ENCODE measurements around the gene WDPCP. TPM values are rescaled to one million over a fixed set of nuclear protein-coding genes. Genes with fewer than 3 reads are reported as not detected.
"Not testable (repeated sequence)": the region's sequence is repeated elsewhere in the genome, so short reads cannot be mapped to it uniquely, and the experiment has no call there.

Gene WDPCP
- total and polyA plus RNA-seq, 2 of the 8 experiments (the other 6 are each of a cell fraction or from before 2014, with no cell fraction given) = 9.3 to 25.8 TPM

- not testable (repeated sequence) for H3K27me3 ChIP-seq (replicated peaks in 1 of 4; ENCODE audit: control insufficient read depth in 3 of 4, extremely low read depth in 1 of 4, insufficient read depth in 3 of 4, low read length in 3 of 4); H3K23me2 ChIP-seq (ENCODE audit: low read depth, low read length); H2AK5ac ChIP-seq (ENCODE audit: low read depth, low read length); H4K20me1 ChIP-seq (replicated peaks in 1 of 2; ENCODE audit: control insufficient read depth in 1 of 2, insufficient read depth in 2 of 2, low read length in 2 of 2); H4K5ac ChIP-seq (ENCODE audit: insufficient read length, low read depth, low read length); DNase-seq (ENCODE audit: low read depth in 1 of 2, low spot score in 2 of 2); H3K36me3 ChIP-seq (ENCODE audit: control insufficient read depth in 2 of 4, insufficient read depth in 4 of 4, low read length in 3 of 4); H3K23ac ChIP-seq (ENCODE audit: insufficient read length); H3K4me3 ChIP-seq (ENCODE audit: extremely low read depth in 1 of 4, insufficient read depth in 2 of 4, low read depth in 3 of 4, low read length in 4 of 4); H4K91ac ChIP-seq (replicated peaks; ENCODE audit: insufficient read length, low read length); H2BK20ac ChIP-seq (ENCODE audit: low read length); H3K4ac ChIP-seq (replicated peaks; ENCODE audit: insufficient read length, low read depth, low read length); H3K14ac ChIP-seq (ENCODE audit: insufficient read length); H3K9ac ChIP-seq (replicated peaks in 1 of 4; ENCODE audit: extremely low read depth in 1 of 4, low read depth in 3 of 4, low read length in 3 of 4); H3K79me2 ChIP-seq (ENCODE audit: control insufficient read depth in 1 of 2, insufficient read depth in 2 of 2, low read length in 2 of 2); H2AFZ ChIP-seq (ENCODE audit: low read length); H2BK15ac ChIP-seq (ENCODE audit: low read length); H2BK12ac ChIP-seq (ENCODE audit: low read depth, low read length); H3K27ac ChIP-seq (ENCODE audit: low read depth, low read length); H2BK120ac ChIP-seq (replicated peaks; ENCODE audit: low read depth, low read length); H4K8ac ChIP-seq (ENCODE audit: extremely low read depth, insufficient read depth, low read length); H3K9me3 ChIP-seq (ENCODE audit: insufficient read depth in 2 of 2, low read depth in 1 of 2, low read length in 1 of 2); H3K79me1 ChIP-seq (ENCODE audit: low read depth, low read length); H3K18ac ChIP-seq (ENCODE audit: extremely low read depth, low read length); H3K4me2 ChIP-seq (ENCODE audit: insufficient read depth in 1 of 2, low read depth in 2 of 2, low read length in 2 of 2); FAIRE-seq; H2BK5ac ChIP-seq (ENCODE audit: low read depth, low read length); H3K56ac ChIP-seq (replicated peaks; ENCODE audit: insufficient read length, low read depth, low read length)
- ChIA-PET CTCF (ENCODE audit: partially characterized antibody) (interaction anchor here (0.6 to 1.7 kb wide), 6 partner anchors 9 to 267 kb away, joined by 3 to 5 read pairs (median 3); no protein-coding TSS in a partner anchor), POLR2A (ENCODE audit: partially characterized antibody) (interaction anchor here (1.2 kb wide), 1 partner anchor 290 kb away, joined by 3 read pairs; no protein-coding TSS in a partner anchor)
- 83% methylated on average over 2 of the region's 2 CpGs; no CpG with 5 or more reads in 1 of the 2 experiments for WGBS, 2 experiments (ENCODE audit: extremely low coverage in 1 of 2, insufficient coverage in 1 of 2, insufficient read length in 1 of 2, insufficient replicate concordance in 2 of 2, low coverage in 1 of 2, low lambda C conversion rate in 2 of 2, missing lambda C conversion rate in 1 of 2)
- H3K4me1 ChIP-seq (replicated peaks in 1 of 4; ENCODE audit: control insufficient read depth in 3 of 4, insufficient read depth in 4 of 4, low read length in 3 of 4) = peaks cover 0 to 16% (median 4%) of the 10 kb centered on the region in 4 experiments; a peak in 3 of 7 replicates
Measured at GRCh38 chr2:63321973-63322372, 266.3 kb downstream of the WDPCP start.
